Measurements from ENCODE around the gene COL25A1. TPM values are rescaled to one million over a fixed set of nuclear protein-coding genes. Genes with fewer than 3 reads are reported as not detected.

COL25A1 gene
- total and polyA plus RNA-seq, 2 donors (not counting 3 experiments of a cell fraction or from before 2014, with no cell fraction given) = 0.21 to 3.5 TPM

DNA sequence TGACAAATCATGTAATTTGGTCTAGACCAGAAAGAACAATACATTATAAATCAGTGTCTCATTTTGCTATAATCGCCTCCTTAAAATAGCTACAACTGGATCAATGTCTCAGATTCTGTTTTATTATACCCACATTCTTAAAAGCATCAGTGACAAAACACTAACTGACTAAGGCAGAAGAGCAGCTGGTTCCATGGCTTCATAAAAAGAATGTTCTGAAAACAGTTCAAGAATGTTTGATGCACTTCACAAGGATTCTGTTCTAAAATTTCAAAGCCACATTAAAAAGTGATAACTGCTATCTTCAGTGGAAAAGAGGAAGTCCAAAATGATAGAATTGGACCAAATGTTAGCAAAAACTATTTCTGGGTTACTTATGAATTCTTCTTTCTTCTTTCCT, 69.8 kb downstream of the COL25A1 start:
- TF ChIP-seq POLR2A (IDR thresholded peaks at IDR 0.05; ENCODE audit: low read depth, low read length) (no peak), JUN (IDR thresholded peaks at IDR 0.05; ENCODE audit: borderline replicate concordance, insufficient read depth, insufficient read length, low read depth) (no peak), POLR2AphosphoS5 (IDR thresholded peaks at IDR 0.05; ENCODE audit: insufficient read depth, low read depth, low read length) (no peak), EZH2 (IDR thresholded peaks at IDR 0.05; ENCODE audit: borderline replicate concordance, low read depth, low read length, severe bottlenecking) (no peak), MYC (IDR thresholded peaks at IDR 0.05; ENCODE audit: low read depth, low read length) (no peak), FOS (IDR thresholded peaks at IDR 0.05; ENCODE audit: borderline replicate concordance, insufficient read depth, low read length) (no peak), GATA2 (IDR thresholded peaks at IDR 0.05; ENCODE audit: insufficient read depth, insufficient read length, low read depth, low read length) (no peak)
- TF ChIP-seq, protein P1, sequence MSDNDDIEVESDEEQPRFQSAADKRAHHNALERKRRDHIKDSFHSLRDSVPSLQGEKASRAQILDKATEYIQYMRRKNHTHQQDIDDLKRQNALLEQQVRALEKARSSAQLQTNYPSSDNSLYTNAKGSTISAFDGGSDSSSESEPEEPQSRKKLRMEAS (IDR thresholded peaks at IDR 0.05; ENCODE audit: insufficient read depth, insufficient read length) = no peak
- TF ChIP-seq, protein P2, sequence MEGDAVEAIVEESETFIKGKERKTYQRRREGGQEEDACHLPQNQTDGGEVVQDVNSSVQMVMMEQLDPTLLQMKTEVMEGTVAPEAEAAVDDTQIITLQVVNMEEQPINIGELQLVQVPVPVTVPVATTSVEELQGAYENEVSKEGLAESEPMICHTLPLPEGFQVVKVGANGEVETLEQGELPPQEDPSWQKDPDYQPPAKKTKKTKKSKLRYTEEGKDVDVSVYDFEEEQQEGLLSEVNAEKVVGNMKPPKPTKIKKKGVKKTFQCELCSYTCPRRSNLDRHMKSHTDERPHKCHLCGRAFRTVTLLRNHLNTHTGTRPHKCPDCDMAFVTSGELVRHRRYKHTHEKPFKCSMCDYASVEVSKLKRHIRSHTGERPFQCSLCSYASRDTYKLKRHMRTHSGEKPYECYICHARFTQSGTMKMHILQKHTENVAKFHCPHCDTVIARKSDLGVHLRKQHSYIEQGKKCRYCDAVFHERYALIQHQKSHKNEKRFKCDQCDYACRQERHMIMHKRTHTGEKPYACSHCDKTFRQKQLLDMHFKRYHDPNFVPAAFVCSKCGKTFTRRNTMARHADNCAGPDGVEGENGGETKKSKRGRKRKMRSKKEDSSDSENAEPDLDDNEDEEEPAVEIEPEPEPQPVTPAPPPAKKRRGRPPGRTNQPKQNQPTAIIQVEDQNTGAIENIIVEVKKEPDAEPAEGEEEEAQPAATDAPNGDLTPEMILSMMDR (IDR thresholded peaks at IDR 0.05; ENCODE audit: extremely low read depth in 1 of 2, insufficient read depth in 1 of 2, low read depth in 1 of 2, low read length in 2 of 2) = no peak
- Histone ChIP-seq H3K79me2 (ENCODE audit: control insufficient read depth, insufficient read depth, low read length) (no peaks in the 10 kb centered on the region), H3K27ac (ENCODE audit: insufficient read depth, low read depth, low read length) (no peak overlapping the region), H3K36me3 (ENCODE audit: control insufficient read depth in 2 of 2, extremely low read depth in 1 of 2, insufficient read depth in 2 of 2, low read length in 2 of 2) (no peaks in the 10 kb centered on the region), H3K4me1 (ENCODE audit: control insufficient read depth, extremely low read depth, insufficient read depth, low read length) (no peaks in the 10 kb centered on the region), H3K4me2 (ENCODE audit: insufficient read depth, low read length) (no peak overlapping the region), H4K20me1 (replicated peaks; ENCODE audit: control insufficient read depth, extremely low read depth, insufficient read depth, low read length) (no peaks in the 10 kb centered on the region), H3K27me3 (ENCODE audit: control insufficient read depth in 2 of 2, insufficient read depth in 2 of 2, low read length in 2 of 2) (no peaks in the 10 kb centered on the region), H3K9me1 (replicated peaks; ENCODE audit: control insufficient read depth, extremely low read depth, insufficient read depth, low read length) (no peaks in the 10 kb centered on the region), H3K9me3 (replicated peaks; ENCODE audit: control insufficient read depth, insufficient read depth, low read length) (no peaks in the 10 kb centered on the region), H3K9ac (replicated peaks; ENCODE audit: extremely low read depth, insufficient read depth, low read length) (no peak overlapping the region), H3K4me3 (replicated peaks in 1 of 3; ENCODE audit: insufficient read depth in 1 of 3, low read depth in 1 of 3, low read length in 3 of 3) (no peak overlapping the region), H2AFZ (ENCODE audit: low read depth, low read length) (no peak overlapping the region)
- CTCF ChIA-PET = interaction anchor here (1.1 to 2.2 kb wide), 2 partner anchors 13 to 18 kb away, joined by 3 to 8 read pairs; no protein-coding TSS in a partner anchor
- intact Hi-C loops (cut with micrococcal nuclease) (no loop called here), dilution Hi-C loops (cut with MboI; ENCODE audit: extremely low pct_ligation_motif_present, low sequenced_read_pairs) (no loop called here)
- no peak for DNase-seq (ENCODE audit: low read depth, low spot score)
- POLR2A ChIA-PET = no interaction called here
- BruUV-seq (replicated peaks) = no TSS peak
- no peak for FAIRE-seq
